HG02798 (cell line): ENCODE results near the gene CCT3.
"Not testable (repeated sequence)": the region's sequence is repeated elsewhere in the genome, so short reads cannot be mapped to it uniquely, and the experiment has no call there.

Experiments used
- ATAC-seq: cut with Tn5 transposase; IDR thresholded peaks from one replicate; pipeline ENCODE4 v1.9.1; 2021; ENCODE audit warnings: mild to moderate bottlenecking; ENCODE audit not compliant: unreplicated experiment, poor library complexity

Gene CCT3

DNA sequence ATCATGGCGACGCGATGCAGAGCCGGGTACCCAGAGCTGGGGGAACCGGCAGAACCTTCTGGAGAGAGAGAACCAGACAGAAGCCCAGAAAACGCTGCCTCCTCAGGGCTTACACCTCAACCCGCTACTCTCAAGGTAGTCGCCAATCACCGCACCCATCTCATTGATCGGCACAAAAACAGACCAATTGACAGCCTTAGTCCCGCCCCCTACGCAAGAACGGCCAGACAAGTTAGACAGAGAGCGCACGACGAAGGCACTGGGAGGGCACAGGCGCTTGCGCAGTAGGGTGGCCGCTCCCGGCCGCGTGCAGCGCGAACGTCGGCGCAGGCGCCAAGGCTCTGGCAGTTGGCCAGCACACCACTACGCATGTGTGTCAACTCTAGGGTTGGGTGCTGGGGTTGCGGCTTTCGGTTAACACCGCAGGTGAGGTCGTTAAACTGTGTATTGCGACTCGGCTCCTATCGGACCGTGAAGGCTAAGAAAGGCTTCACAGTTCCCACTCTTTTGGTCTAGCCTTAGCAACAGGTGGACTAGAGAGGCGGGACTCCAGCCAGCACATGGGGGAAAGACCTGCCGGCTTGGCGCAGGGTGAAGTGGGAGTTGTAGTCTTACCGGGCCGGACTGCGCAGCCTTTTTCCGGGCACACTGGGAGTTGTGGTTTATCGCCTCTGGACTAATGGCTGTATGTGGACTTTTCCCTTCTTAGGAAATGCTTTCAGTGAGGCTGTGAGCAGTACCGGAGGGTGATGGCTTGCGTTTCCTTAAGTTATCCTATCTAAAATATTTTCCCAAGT, at the start of gene CCT3, which contains the start of gene TSACC:
Gene CCT3, minus strand, starts transcription at position 113 of the 797 bp plus-strand sequence. Its CDS starts 108 bp downstream, at position 5.
Gene TSACC, plus strand, starts transcription at position 347 of the 797 bp plus-strand sequence. CDS start 1,232 bp downstream, outside the sequence.
- peak; percentile 94 for ATAC-seq

DNA sequence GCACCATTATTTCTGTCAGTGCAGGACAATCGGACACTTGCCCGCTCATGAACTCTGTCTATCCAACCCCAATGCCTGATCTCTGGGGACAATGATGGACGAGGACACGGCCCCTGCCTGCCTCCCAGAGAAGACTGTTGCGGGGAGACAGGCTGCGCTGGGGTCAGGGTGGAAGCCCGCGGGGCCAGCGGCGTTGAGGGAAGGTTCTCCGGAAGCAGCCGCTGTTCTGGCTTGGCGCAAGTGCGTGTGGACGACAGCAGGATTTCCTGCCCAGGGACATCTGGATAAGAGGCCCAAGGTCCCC, 49.7 kb upstream of the CCT3 start:
- ATAC-seq: no peak

DNA sequence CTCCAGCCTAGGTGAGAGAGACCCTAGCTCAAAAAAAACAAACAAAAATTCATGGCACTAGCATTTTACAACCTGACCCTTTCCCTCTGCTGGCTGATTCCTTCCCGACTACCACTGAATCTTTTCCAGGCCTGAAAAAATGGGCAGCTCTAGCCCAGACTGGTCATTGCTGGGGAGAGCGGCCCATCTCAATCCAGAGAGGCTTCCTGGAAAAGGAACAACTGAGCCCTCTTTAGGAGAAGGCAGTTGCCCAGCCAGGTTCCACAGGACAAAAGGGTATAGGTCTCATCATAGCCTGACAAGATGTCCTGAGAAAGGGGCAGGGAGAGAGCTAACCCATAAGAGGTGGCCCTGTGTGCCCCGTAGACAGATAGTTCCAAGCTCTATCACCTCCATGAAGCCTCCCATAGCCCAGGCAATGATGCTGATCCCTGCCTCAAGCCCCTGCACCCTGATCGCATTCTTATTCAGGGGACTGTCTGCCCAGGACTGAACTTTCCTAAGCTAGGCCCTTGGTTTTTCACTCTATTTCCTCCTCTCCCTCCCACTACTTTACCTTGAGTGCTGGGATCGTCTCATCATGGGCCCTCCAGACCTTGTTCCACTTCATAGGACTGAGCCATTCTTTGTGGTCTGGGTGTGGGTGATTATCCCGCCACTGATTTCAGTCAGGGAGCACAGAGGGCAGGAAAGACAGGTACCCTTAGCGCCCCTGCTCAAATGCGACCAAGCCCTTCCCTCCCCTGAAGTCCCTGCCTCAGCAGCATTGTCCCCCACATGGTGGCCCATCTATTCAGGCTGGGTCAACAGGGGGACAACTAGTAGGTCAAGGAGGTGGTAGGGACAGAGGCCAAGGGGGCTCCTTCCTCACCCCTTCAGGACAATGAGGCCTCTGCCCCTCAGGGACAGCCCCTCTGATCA, 49.1 kb upstream of the CCT3 start:
- no peak for ATAC-seq

DNA sequence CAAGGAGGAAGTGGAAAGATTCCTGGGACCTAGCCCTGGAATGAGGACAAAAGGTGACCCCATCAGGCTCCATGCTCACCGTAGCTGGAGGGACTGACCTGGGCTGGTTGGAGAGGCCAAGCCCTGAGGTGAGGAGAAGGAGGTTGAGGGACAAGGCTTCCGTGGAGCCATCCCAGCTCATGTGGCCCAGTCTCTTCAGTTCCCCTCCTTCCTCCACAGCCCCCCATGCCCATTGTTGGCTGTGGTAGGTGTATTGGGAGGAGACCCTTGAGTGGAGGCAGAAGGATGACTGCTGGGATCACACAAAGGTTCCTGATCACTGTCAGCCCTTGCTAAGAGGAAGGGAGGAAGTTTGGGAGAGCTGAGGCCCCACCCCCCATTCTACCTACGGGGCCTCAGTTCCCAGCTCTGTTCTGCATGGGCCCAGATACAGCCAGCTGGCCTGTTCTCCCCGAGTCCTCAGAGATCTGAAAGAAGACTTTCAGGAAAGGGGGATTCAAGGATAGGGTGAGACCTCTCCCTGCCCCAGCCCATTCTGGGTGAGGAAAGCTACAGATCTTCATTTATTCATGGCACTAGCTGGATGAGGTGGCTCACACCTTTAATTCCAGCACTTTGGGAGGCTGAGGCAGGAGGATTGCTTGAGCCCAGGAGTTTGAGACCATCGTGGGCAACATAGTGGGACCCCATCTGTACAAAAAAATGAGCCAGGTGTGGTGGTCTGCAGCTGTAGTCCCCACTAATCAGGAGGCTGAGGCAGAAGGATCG, 48.2 kb upstream of the CCT3 start:
- ATAC-seq: no peak

DNA sequence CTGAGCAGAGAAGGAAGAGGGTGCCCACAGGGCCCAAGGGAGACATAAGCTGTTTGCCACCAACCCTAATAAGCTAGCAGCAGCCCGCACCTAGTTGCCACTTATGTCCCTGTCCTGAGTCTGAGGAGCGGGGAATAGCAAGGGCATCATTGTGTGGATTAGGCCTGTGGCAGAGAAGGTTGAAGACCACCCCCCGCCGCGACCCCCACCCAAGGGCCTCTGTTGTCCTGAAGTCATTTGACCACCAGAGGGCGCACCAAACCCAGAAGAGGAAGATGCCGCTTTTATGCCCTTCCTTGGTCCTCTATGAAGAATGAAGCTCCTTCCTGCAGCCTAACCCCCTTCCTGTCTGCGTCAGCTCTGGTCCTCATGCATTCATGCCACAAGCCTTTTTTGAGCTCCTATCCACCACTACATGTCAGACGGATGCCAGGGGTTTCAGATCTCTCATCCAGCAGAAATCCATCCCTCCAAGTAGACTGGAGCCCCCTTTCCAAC, 47.5 kb upstream of the CCT3 start:
- no peak for ATAC-seq

DNA sequence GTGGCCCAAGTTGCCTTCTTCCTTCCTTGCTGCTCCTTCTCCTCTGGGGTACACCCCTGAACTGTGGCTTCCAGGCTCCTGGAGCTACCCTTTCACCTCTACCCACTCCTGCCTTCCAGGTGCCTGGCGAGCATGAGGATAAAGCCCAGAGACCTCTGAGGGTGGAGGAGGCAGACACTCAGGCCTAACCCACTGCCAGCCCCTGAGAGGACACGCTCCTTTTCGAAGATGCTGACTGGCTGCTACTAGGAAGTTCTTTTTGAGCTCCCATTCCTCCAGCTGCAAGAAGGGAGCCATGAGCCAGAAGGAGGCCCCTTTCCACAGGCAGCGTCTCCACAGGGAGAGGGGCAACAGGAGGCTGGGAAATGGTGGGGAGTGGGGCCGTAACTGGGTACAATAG, 46.6 kb upstream of the CCT3 start:
- no peak for ATAC-seq

DNA sequence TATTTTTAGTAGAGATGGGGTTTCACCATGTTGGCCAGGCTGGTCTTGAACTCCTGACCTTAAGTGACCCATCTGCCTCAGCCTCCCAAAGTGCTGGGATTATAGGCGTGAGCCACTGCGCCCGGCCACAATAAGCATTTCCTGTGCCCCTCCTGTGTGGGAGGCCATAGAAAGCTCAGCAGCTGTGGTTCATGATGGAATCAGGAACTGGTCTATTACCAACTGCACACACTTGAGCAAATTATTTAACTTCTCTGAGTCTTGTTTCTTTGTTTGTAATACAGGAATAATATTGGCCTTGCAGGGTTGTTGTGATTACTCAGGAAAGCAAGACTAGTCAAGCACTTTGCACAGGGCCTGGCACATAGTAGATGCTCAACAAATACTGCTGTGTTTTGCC, 45.9 kb upstream of the CCT3 start:
- no peak for ATAC-seq

DNA sequence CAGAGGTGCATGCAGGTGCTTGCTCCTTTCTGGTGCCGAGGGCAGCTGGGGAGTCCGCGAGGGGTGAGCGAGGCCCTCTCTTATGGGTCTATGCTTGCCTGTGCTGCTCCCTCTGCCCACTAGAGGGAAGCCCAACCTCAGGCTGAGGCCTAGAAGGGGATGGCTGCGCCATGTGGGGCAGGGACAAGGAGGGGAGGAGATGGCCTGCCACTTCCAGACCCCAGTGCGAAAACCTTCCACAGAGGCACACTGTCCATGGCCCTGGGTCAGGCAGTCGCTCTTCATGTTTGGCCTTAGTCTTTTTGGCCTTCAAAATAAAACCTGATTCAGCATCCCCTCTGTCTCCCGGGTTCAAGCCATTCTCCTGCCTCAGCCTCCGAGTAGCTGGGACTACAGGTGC, 44.9 kb upstream of the CCT3 start:
- peak; percentile 80 for ATAC-seq

DNA sequence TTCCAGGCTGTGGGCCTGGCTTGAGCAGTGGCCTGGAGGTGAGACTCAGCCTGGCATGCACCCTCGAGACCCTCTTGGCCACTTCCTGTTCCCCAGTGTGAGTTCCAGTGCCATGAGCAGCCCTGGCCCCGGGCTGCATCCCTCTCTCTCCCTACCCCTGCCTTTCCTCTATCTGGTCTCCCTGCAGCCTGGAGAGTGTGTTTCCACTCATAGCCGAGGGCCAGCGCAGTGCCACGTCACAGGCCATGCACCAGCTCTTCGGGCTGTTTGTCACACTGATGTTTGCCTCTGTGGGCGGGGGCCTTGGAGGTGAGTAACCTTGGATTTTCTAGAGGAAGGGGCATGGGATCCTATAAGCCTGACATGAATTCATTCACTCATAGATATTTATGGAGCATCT, 44.5 kb upstream of the CCT3 start:
- ATAC-seq: no peak

DNA sequence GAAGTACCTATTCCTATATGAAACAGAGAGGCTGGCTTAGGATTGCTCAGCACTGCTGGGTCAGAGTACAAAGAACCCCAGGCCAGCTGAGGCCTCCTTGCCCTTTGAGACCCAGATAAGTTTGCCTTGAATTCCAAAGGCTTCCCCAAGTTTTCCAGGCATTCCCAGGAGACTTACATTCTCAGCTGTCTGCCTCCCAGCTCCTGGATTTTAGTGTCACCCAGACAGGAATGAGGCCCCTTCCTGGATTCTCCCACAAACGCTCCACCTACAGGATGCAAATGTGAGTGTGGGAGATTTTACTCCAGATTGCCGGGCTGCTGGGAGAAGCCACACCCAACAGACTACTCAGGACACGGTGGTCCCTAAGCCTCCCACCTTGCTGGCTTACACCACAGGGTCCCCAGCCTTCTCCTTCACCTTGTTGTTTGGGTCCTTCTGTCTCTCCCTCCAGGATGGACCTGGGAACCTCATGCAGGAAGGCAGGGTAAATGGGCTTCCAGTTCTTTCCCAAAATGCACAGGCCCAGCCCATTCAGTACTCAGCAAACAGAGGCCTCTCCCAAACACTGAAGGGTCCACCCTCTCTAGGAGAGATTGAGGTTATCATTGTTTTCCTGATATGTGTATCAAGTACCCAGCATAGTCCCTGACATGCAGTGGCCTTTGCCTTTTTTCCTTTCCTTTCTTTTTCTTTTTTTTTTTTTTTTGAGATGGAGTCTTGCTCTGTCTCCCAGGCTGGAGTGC, 41.5 kb upstream of the CCT3 start:
- ATAC-seq: no peak

DNA sequence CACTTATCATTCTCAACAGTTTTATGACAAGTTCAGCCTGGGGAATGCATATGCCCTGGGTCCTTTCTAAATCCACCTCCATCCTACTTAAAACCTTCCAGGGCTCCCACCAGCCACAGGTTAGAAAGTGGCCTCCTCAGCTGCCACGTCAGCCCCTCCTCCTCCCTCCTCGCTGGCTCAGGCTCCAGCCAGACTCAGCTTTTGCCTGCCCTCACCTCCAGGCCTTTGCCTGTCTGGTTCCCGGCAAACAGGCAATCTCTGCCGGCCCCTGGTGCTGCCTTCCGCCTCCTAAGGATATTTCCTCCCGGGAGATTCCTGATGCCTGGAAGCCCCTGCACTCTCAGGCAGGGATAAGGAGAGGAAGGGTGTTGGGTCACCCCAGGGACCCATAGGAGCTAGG, 40.5 kb upstream of the CCT3 start:
- no peak for ATAC-seq

DNA sequence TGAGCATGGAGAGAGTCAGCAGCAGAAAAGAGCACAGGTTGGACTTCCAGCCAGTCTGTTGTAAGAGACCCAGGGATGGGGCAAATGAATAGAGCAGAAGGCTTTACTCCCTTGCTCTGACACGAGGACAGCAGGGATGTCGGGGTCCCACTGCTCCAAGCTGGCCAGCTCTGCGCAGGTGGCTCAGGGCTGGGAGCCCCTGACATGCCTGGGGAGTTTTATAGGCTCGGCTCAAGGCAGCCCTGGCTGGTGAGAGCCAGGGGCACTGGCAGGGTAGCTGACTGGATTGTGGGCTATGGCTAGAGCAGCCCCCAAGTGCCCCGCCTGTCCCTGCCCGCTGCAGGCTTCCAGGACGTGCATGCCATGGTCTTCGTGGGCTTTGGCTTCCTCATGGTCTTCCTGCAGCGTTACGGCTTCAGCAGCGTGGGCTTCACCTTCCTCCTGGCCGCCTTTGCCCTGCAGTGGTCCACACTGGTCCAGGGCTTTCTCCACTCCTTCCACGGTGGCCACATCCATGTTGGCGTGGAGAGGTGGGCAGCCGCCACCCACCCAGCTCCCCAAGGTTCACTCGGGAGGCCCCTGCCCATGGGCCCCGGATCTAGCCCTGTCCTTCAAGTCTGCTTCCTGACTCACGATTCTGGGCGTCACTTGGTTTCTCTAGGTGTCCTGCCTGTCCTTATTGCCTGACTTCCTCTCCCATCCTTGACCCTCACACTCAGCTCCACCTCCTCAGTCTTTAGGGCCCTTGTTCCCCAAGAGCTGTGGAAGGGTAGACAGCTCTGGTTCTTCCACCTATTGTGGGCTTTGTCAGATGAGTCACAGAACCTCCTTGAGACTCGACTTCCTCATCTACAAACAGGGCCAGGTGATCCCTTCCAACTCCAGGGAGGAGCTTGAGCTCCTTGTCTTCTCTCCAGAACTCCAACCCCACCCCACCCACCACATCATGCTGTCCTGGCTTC, 39.1 kb upstream of the CCT3 start:
- no peak for ATAC-seq

DNA sequence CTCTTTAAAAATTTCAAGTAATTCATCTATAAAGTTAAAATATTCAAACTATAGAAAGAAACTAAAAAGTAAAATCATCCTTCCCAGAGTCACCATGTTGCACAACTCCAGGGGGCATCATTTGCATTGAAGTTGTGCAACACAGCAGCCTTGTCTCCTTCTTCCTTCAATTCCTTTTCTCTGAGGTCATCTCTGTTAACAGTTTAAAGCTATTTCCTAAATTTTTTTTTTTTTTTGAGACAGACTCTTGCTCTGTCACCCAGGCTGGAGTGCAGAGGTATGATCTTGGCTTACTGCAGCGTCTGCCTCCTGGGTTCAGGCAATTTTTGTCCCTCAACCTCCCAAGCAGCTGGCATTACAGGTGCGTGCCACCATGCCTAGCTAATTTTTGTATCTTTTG, 38.1 kb upstream of the CCT3 start:
- ATAC-seq: no peak

DNA sequence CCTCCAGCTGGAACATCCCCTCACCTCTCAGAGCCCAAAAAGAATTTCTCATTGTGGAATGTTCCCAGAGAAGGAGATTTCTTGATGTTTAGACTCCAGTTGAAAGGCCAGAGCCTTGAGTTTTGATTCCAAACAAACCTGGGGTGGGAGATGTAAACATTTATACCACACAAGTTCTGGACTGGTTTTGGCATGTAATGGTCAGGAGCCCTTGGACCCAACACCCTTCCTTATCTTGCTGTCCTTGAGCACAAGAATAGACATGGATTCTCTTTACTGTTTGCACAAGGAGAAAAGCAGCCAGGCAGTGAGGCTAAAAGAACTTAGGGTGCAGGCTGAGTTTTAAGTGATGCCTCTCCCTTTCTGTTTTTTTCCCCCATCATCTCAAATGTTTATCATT, 35.5 kb upstream of the CCT3 start:
- ATAC-seq: no peak

DNA sequence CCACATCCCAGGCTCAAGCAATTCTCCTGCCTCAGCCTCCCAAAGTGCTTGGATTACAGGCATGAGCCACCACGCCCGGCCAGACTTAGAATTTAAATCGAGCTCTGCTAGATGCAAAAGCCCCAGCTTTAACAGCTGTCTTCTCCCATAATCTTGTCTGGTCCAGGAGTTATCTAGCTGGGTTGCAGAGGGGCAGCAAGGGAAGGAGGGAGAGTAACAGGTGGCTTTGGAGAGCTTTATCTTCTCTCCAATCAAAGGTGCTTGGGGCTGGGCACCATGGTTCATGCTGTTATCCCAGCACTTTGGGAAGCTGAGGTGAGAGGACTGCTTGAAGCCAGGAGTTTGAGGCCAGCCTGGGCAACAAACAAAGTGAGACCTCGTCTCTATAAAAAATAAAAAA, 34.8 kb upstream of the CCT3 start:
- no peak for ATAC-seq

DNA sequence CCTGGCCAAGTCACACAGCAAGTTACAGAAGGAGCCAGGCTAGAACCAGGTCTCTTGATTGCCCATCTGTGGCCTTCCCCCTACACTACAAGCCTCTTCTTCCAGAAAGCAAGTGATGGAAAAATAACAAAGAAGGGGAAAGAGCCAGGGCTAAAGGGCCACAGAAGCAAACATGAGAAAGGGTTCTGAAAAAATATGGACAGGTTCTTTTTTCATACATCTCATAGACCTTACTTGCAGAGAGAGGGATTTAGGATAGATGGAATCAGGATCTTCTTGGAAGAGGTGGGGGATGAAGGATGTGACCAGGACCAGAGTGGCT, 34.1 kb upstream of the CCT3 start:
- ATAC-seq: no peak

DNA sequence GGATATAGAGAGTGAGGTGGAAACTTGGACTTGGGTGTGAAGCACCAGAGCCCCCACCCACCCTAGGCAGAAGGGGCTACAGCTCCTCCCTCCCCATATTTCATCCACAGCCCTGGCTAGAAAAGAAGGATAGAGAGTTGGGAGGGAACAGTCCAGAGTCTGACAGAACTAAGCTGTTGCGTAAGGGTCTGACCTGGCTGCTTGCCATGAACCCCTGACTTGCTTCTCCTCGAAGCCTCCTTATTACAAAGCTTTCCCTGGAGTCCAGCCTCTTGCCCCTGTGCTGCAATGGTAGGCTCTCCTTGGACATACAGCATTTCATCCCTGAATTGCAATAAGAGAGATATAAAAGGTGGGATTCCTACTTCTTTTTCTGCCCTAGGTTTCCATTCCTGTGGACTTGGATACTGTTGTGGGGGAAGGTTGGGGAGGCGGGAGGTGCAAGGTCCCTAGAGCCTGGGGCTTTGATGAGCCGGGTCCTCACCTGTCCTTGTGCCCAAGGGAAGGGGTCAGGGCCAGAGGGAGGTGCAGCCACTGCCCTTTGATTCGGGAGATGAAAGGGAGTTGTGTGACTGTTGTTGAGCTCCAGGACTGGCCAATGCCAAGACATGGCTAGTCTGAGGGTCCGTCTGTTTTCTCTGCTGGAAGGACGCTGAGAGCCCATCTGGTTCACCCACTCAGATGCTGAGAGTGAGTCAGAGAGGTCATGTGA, 33.6 kb upstream of the CCT3 start:
- no peak for ATAC-seq

DNA sequence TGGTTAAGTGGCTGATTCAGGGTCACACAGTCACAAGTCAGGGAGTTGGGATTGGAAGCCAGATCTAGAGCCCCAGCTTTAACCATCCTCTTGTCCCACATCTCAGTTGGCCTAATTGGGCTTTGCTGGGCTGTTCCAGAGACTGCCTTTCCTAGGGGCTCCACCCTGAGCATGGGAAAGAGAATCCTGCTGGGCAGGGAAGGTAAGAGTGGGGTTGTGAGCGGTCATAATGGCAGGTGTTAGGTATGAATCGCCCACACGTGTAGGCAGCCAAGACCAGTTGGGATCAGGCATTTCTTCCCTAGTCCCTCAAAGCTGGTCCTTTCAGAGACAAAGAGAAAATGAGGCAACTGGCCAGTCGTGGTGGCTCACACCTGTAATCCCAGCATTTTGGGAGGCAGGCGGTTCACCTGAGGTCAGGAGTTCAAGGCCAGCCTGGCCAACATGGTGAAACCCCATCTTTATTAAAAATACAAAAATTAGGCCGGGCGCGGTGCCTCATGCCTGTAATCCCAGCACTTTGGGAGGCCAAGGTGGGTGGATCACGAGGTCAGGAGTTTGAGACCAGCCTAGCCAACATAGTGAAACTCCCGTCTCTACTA, 31.7 kb upstream of the CCT3 start:
- not testable (repeated sequence) for ATAC-seq
